ENCODE measurements around the gene CEP55. TPM values are rescaled to one million over a fixed set of nuclear protein-coding genes. Genes with fewer than 3 reads are reported as not detected.
"Not testable (repeated sequence)": the region's sequence is repeated elsewhere in the genome, so short reads cannot be mapped to it uniquely, and the experiment has no call there.

Gene CEP55
- total RNA-seq, 1 donor: 4.7 TPM

DNA sequence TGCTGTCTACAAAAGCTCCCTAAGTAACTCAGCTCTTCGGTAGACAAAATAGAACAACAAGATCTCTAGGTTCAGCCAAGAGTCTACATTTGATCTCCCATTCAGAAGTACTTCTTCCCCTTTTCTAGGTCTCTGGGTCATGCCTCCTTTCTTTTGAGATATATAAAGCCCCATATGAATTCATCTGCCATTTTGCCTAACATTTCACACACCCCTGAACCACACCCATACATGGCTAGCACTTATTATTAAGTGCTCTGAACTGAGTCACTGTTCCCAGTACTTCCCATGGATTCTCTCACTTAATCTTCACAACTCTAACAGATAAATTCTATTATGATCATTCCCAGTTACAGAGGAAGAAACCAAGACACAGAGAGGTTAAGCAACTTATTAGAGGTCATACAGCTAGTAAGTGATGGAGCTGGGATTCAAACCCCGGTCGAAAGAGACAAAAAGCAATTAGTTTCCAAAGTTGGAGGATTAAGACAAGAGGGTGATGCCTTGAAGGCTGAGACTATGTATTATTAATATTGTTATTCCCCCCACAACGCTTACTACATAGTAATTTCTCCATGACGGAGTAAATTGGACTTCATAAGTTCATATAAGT lies 31.5 kb upstream of the CEP55 start:
- H3K27ac ChIP-seq (ENCODE audit: low read depth, low read length): peak overlapping the region; percentile 99
- TF ChIP-seq, protein P1, sequence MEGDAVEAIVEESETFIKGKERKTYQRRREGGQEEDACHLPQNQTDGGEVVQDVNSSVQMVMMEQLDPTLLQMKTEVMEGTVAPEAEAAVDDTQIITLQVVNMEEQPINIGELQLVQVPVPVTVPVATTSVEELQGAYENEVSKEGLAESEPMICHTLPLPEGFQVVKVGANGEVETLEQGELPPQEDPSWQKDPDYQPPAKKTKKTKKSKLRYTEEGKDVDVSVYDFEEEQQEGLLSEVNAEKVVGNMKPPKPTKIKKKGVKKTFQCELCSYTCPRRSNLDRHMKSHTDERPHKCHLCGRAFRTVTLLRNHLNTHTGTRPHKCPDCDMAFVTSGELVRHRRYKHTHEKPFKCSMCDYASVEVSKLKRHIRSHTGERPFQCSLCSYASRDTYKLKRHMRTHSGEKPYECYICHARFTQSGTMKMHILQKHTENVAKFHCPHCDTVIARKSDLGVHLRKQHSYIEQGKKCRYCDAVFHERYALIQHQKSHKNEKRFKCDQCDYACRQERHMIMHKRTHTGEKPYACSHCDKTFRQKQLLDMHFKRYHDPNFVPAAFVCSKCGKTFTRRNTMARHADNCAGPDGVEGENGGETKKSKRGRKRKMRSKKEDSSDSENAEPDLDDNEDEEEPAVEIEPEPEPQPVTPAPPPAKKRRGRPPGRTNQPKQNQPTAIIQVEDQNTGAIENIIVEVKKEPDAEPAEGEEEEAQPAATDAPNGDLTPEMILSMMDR (IDR thresholded peaks at IDR 0.05; ENCODE audit: extremely low read depth, low read depth, low read length): no peak
- peak overlapping the region; percentile 43 for H3K4me2 ChIP-seq (ENCODE audit: insufficient read depth, low read length)
- no peak overlapping the region for H3K4me3 ChIP-seq (ENCODE audit: insufficient read depth, low read length)
- H3K4me1 ChIP-seq (ENCODE audit: insufficient read depth, low read length): peaks cover 85% of the 10 kb centered on the region
- no peak overlapping the region for H2AFZ ChIP-seq (ENCODE audit: low read length)
- H3K27me3 ChIP-seq (ENCODE audit: insufficient read depth, low read length): no peaks in the 10 kb centered on the region
- peaks cover 71% of the 10 kb centered on the region for H3K79me2 ChIP-seq (ENCODE audit: insufficient read depth, low read length)
- no peak for DNase-seq (ENCODE audit: insufficient read length, low spot score, missing footprints)
- H3K9me3 ChIP-seq (ENCODE audit: low read depth, low read length): no peaks in the 10 kb centered on the region
- peaks cover 18% of the 10 kb centered on the region for H3K36me3 ChIP-seq (ENCODE audit: insufficient read depth, low read length)
- H4K20me1 ChIP-seq (ENCODE audit: insufficient read depth, low read length): no peaks in the 10 kb centered on the region

GRCh38 chr10:93465806-93466675 lies 30.4 kb upstream of the CEP55 start:
- Histone ChIP-seq H4K20me1 (ENCODE audit: insufficient read depth, low read length) (no peaks in the 10 kb centered on the region), H3K9me3 (ENCODE audit: low read depth, low read length) (no peaks in the 10 kb centered on the region), H3K36me3 (ENCODE audit: insufficient read depth, low read length) (peaks cover 14% of the 10 kb centered on the region), H3K4me3 (ENCODE audit: insufficient read depth, low read length) (peak overlapping the region; percentile 35), H3K27ac (ENCODE audit: low read depth, low read length) (peak overlapping the region; percentile 99), H2AFZ (ENCODE audit: low read length) (no peak overlapping the region), H3K27me3 (ENCODE audit: insufficient read depth, low read length) (no peaks in the 10 kb centered on the region), H3K79me2 (ENCODE audit: insufficient read depth, low read length) (peaks cover 72% of the 10 kb centered on the region), H3K4me1 (ENCODE audit: insufficient read depth, low read length) (peaks cover 90% of the 10 kb centered on the region), H3K4me2 (ENCODE audit: insufficient read depth, low read length) (peak overlapping the region; percentile 66)
- peak; percentile 75 for DNase-seq (ENCODE audit: insufficient read length, low spot score, missing footprints)
- TF ChIP-seq, protein P1 (IDR thresholded peaks at IDR 0.05; ENCODE audit: extremely low read depth, low read depth, low read length): no peak

- not testable (repeated sequence) for H3K27me3 ChIP-seq (ENCODE audit: insufficient read depth, low read length); H2AFZ ChIP-seq (ENCODE audit: low read length); H3K9me3 ChIP-seq (ENCODE audit: low read depth, low read length); H3K4me3 ChIP-seq (ENCODE audit: insufficient read depth, low read length); H4K20me1 ChIP-seq (ENCODE audit: insufficient read depth, low read length); DNase-seq (ENCODE audit: insufficient read length, low spot score, missing footprints)
- Histone ChIP-seq H3K4me1 (ENCODE audit: insufficient read depth, low read length) (peaks cover 90% of the 10 kb centered on the region), H3K79me2 (ENCODE audit: insufficient read depth, low read length) (peaks cover 67% of the 10 kb centered on the region), H3K4me2 (ENCODE audit: insufficient read depth, low read length) (peak overlapping the region; percentile 71), H3K36me3 (ENCODE audit: insufficient read depth, low read length) (peaks cover 19% of the 10 kb centered on the region), H3K27ac (ENCODE audit: low read depth, low read length) (peak overlapping the region; percentile 96)
Observed at GRCh38 chr10:93467635-93468034, 28.8 kb upstream of the CEP55 start.

- H2AFZ ChIP-seq (ENCODE audit: low read length): no peak overlapping the region
- H3K36me3 ChIP-seq (ENCODE audit: insufficient read depth, low read length): peaks cover 25% of the 10 kb centered on the region
- TF ChIP-seq, protein P1 (IDR thresholded peaks at IDR 0.05; ENCODE audit: extremely low read depth, low read depth, low read length): no peak
- H3K79me2 ChIP-seq (ENCODE audit: insufficient read depth, low read length): peaks cover 69% of the 10 kb centered on the region
- no peaks in the 10 kb centered on the region for H3K9me3 ChIP-seq (ENCODE audit: low read depth, low read length)
- H3K27ac ChIP-seq (ENCODE audit: low read depth, low read length): peak overlapping the region; percentile 96
- peak; percentile 92 for DNase-seq (ENCODE audit: insufficient read length, low spot score, missing footprints)
- H3K4me3 ChIP-seq (ENCODE audit: insufficient read depth, low read length): peak overlapping the region; percentile 33
- no peaks in the 10 kb centered on the region for H3K27me3 ChIP-seq (ENCODE audit: insufficient read depth, low read length)
- peaks cover 91% of the 10 kb centered on the region for H3K4me1 ChIP-seq (ENCODE audit: insufficient read depth, low read length)
- no peaks in the 10 kb centered on the region for H4K20me1 ChIP-seq (ENCODE audit: insufficient read depth, low read length)
- peak overlapping the region; percentile 71 for H3K4me2 ChIP-seq (ENCODE audit: insufficient read depth, low read length)
Observed at GRCh38 chr10:93468461-93469213, 27.8 kb upstream of the CEP55 start.
